Loucy (cell line): ENCODE data around the gene ATN1.

Source experiments
- CTCF ChIP-seq: fragments of 200-600 bp; sonication (generic); conservative IDR thresholded peaks from 2 replicates; pipeline ENCODE4 v1.5.1; 2014; ENCODE audit warnings: mild to moderate bottlenecking, antibody characterized with exemption, low read length
- EZH2phosphoT487 ChIP-seq: fragments of 200-600 bp; IDR thresholded peaks from 2 replicates; pipeline ENCODE4 v1.6.1; 2018; ENCODE audit warnings: antibody characterized with exemption, mild to moderate bottlenecking, moderate library complexity, borderline replicate concordance

GRCh38 chr12:6978188-6978587 lies 50.4 kb downstream of the ATN1 start:
- TF ChIP-seq CTCF (no peak), EZH2phosphoT487 (no peak)
